Ishikawa (cell line): Measurements from ENCODE around the gene ZNF385D.

Experiments
- CEBPB ChIP-seq: IDR thresholded peaks from 2 replicates; pipeline ENCODE4 v1.6.1; 2012
- CREB1 ChIP-seq: IDR thresholded peaks from 2 replicates; pipeline ENCODE4 v1.6.1; 2012; ENCODE audit warnings: low read depth
- MAX ChIP-seq: IDR thresholded peaks from 2 replicates; pipeline ENCODE4 v1.6.1; 2012
- RAD21 ChIP-seq: IDR thresholded peaks from 2 replicates; pipeline ENCODE4 v1.6.1; 2012; ENCODE audit warnings: low read depth
- REST ChIP-seq: IDR thresholded peaks from 2 replicates; pipeline ENCODE4 v1.6.1; 2012; ENCODE audit warnings: low read depth, mild to moderate bottlenecking
- ZBTB7A ChIP-seq: IDR thresholded peaks from 2 replicates; pipeline ENCODE4 v1.6.1; 2012; ENCODE audit warnings: low read depth

GRCh38 chr3:21634112-21634511, 116.9 kb downstream of the ZNF385D start:
- TF ChIP-seq CREB1 (no peak), RAD21 (no peak), CEBPB (no peak), MAX (no peak), REST (no peak), ZBTB7A (no peak)
